Measurements from ENCODE around the gene ATG16L2. TPM values are rescaled to one million over a fixed set of nuclear protein-coding genes. Genes with fewer than 3 reads are reported as not detected.
A peak's percentile ranks its signal among the peaks of the same experiment; 100 is the strongest.

ATG16L2 gene
- total and polyA plus RNA-seq, 10 of the 15 experiments (the other 5 are each of a cell fraction or from before 2014, with no cell fraction given), result 1.9 to 67.7 (median 30.4) TPM

DNA sequence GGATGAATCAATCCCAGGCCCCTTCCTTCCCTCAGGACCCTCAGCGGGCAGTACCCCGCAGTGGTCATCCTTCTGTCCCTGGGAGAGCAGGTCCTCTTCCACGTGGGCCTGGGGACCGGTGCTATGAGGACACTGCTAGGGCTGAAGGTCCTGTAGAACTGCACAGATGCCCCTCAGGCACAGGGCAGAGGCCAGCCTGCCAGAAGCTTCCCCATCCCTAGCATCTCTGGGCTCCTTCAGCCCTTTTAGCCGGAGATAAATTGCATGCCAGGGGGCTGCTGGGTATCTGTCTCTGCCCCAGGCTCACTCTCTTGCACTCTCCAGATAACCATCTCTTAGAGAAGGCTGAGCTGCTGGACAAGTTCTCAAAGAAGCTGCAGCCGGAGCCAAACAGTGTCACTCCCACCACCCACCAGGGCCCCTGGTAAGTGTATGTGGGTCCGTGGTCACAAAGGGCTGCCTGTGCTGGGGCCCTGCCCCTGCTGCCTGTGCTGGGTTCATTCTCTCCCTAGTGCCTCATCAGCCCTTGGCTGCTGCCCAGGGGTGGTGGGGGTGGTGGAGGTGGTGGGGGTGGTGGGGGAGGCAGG is 2.3 kb downstream of the ATG16L2 start:
- ChIA-PET RAD21 (ENCODE audit: unreplicated experiment) (interaction anchor here (1.0 to 2.1 kb wide), 12 partner anchors 8 to 472 kb away, joined by 3 to 32 read pairs (median 4); partner anchors contain the start of gene STARD10), CTCF (interaction anchor here (0.7 to 8.3 kb wide), 9 partner anchors 11 to 473 kb away, joined by 3 to 154 read pairs (median 3); partner anchors contain the start of gene STARD10), POLR2A (interaction anchor here (0.8 to 5.4 kb wide), 12 partner anchors 11 to 426 kb away, joined by 3 to 46 read pairs (median 3); partner anchors contain the start of gene STARD10), SMC1A (ENCODE audit: uncharacterized antibody, unreplicated experiment) (interaction anchor here (0.7 to 2.2 kb wide), 12 partner anchors 16 to 426 kb away, joined by 3 to 10 read pairs (median 4); partner anchors contain the start of gene STARD10)
- peak overlapping the region; percentile 88 for H3K9ac ChIP-seq (ENCODE audit: control insufficient read depth, insufficient read depth, low read length)
- peak overlapping the region; percentile 89 for H3K4me3 ChIP-seq
- peaks cover 49% of the 10 kb centered on the region for H3K79me2 ChIP-seq (ENCODE audit: control insufficient read depth, insufficient read depth, low read length)
- BruUV-seq (replicated peaks), result no TSS peak
- ATAC-seq (no peak), FAIRE-seq (no peak), DNase-seq (ENCODE audit: low read depth, low spot score) (no peak)
- no peaks in the 10 kb centered on the region for H4K20me1 ChIP-seq (ENCODE audit: control insufficient read depth, insufficient read depth)
- peaks cover 15% of the 10 kb centered on the region for H3K4me1 ChIP-seq (ENCODE audit: control insufficient read depth, insufficient read depth, low read length)
- TF ChIP-seq CHD2 (IDR thresholded peaks at IDR 0.05; ENCODE audit: borderline replicate concordance, low read depth, low read length) (no peak), ZSCAN29 (IDR thresholded peaks at IDR 0.05) (no peak), WRNIP1 (IDR thresholded peaks at IDR 0.05; ENCODE audit: borderline replicate concordance, low read depth, low read length) (no peak), JUNB (IDR thresholded peaks at IDR 0.05) (no peak), BCL11A (IDR thresholded peaks at IDR 0.05; ENCODE audit: low read depth, low read length) (no peak), GABPA (IDR thresholded peaks at IDR 0.05; ENCODE audit: low read depth) (no peak)
- TF ChIP-seq, protein P1, sequence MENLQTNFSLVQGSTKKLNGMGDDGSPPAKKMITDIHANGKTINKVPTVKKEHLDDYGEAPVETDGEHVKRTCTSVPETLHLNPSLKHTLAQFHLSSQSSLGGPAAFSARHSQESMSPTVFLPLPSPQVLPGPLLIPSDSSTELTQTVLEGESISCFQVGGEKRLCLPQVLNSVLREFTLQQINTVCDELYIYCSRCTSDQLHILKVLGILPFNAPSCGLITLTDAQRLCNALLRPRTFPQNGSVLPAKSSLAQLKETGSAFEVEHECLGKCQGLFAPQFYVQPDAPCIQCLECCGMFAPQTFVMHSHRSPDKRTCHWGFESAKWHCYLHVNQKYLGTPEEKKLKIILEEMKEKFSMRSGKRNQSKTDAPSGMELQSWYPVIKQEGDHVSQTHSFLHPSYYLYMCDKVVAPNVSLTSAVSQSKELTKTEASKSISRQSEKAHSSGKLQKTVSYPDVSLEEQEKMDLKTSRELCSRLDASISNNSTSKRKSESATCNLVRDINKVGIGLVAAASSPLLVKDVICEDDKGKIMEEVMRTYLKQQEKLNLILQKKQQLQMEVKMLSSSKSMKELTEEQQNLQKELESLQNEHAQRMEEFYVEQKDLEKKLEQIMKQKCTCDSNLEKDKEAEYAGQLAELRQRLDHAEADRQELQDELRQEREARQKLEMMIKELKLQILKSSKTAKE (IDR thresholded peaks at IDR 0.05; ENCODE audit: low read depth, poor library complexity, severe bottlenecking), result no peak
- 74% methylated on average over 7 of the region's 7 CpGs for whole genome bisulfite sequencing (ENCODE audit: insufficient coverage, insufficient replicate concordance, low lambda C conversion rate, missing lambda C conversion rate)
- H3K27me3 ChIP-seq (replicated peaks in 1 of 2; ENCODE audit: control insufficient read depth in 2 of 2, insufficient read depth in 2 of 2, low read length in 1 of 2), result no peaks in the 10 kb centered on the region
- H3K4me2 ChIP-seq (ENCODE audit: control insufficient read depth, insufficient read depth), result peak overlapping the region; percentile 94
- no peaks in the 10 kb centered on the region for H3K9me3 ChIP-seq (replicated peaks; ENCODE audit: control insufficient read depth, insufficient read depth, low read length)
- intact Hi-C loops (cut with micrococcal nuclease; ENCODE audit: unreplicated experiment), result loop anchor here (10.0 kb wide), 1 partner anchor 232 kb away; no protein-coding TSS in a partner anchor
- peak overlapping the region; percentile 98 for H3K27ac ChIP-seq (ENCODE audit: control insufficient read depth, insufficient read depth)
- H2AFZ ChIP-seq (ENCODE audit: control insufficient read depth, low read depth, low read length), result no peak overlapping the region
- H3K36me3 ChIP-seq (ENCODE audit: control insufficient read depth in 2 of 2, insufficient read depth in 2 of 2, low read length in 1 of 2), result peaks cover 7 to 12% of the 10 kb centered on the region in 2 experiments; a peak in 3 of 4 replicates
- in situ Hi-C loops (cut with MboI), result no loop called here
